GM21576 (cell line): ENCODE measurements around the gene DLST.
"Not testable (repeated sequence)": the region's sequence is repeated elsewhere in the genome, so short reads cannot be mapped to it uniquely, and the experiment has no call there.

Source experiments
- ATAC-seq: cut with Tn5 transposase; IDR thresholded peaks from one replicate; pipeline ENCODE4 v1.9.1; 2021; ENCODE audit warnings: mild to moderate bottlenecking, moderate library complexity; ENCODE audit not compliant: unreplicated experiment

Gene DLST

DNA sequence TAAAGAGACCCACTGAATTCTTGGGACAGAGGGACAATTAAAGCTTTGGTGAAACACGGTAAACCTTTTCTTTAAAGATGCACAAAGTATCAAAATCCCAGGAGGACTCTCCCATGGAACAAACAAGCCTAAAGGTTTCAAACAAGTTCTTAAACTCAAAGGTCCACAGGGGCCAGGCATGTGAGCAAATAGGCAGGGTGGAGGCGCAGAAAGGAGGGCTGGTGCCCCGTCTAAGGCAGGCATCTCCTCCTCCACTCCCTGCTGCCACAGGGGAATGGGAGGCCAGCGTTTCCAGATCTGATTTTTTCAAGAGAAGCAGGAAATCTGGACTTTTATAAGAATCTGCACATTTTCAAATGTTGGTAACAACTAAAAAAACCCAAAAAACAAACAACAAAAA, 33.7 kb downstream of the DLST start:
- no peak for ATAC-seq

DNA sequence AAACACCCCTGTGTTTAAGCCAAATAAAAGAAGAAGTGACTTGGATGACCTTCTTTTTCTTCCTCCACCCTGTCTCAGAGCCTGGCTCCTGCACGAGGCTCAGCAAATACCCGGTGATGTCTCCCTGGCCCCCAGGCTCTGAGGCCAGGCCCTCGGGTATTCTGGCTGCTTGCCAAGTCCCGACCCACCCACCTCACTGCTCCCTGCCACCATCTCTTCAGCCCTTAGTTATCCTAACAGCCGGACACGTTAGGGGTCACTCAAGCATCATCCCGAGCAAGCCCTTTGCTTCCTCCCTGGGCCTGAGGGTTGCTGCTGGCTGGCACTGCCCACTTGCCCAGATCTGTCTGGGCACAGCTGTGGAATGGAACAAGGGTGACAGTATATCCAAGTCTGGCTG, 34.1 kb downstream of the DLST start:
- ATAC-seq, result no peak

GRCh38 chr14:74917178-74917543, 35.4 kb downstream of the DLST start:
- ATAC-seq, result no peak

DNA sequence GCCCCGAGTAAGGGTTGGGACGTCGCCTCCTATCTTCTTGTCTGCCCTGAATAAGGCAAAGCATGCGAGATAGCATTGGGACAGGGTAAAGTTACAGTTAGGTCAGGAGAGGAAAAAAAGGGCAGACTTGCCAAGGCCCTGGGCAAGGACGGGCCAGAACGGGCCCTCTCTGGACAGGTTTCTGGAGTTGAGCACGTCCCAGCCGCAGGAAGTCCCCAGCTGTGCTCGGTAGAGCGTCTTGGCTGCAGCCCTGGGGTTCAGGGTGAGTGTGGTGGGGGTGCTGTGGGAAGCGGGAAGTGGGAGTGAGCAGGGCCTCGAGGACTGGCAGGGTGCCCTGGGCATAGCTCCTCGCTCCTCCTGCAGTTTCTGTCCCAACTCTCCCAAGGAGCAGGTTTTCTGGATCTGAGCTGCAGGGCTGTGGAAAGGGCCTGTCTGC, 35.9 kb downstream of the DLST start:
- no peak for ATAC-seq

- no peak for ATAC-seq
Observed at GRCh38 chr14:74918380-74918779, 36.7 kb downstream of the DLST start.

- ATAC-seq, result no peak
Observed at GRCh38 chr14:74919421-74920165, 37.9 kb downstream of the DLST start.

DNA sequence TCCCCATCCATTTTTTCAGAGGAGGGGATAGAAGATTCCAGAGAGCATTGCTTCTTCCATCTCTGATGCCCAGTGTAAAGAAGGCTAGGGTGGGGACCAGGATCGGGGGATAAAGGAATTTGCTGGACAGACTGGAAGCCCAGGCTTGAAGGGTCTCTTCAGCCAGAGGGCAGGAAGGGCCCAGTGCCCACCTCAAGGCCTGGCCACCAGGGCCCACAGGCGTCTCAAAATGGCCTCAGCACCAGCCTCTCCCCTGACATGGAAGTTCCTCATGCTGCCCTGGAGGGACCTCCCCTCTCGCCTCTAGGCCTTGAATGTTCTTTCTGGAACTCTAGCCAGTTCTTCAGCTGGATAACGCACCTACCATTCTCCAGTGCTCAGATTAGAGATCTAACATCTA, 38.6 kb downstream of the DLST start:
- ATAC-seq, result no peak

DNA sequence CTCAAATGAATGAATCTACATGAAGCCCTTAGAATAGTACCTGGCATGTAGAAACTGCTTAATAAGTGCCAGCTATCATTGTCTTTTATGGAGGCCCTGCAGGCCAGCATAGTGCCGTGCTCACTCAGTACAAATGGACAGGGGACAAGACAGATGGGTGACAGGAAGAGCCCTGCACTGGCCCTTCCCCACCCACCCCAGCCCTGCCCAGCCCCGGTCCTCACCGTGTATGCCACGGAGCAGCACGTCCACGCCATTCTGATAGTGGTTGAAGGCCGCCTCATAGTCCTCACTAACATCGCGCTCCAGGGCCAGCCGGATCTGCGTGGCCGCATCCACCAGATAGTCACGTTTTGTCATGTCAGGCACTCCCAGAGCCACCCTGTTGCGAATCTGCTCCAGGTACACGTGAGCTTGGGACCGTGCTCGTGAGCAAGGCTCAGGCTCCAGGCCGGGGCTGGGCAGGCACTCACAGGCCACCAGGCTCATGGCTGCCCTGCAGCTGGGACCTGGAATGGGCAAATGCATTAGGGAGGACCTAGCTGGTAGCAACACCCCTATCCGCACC, 39.4 kb downstream of the DLST start:
- no peak for ATAC-seq

DNA sequence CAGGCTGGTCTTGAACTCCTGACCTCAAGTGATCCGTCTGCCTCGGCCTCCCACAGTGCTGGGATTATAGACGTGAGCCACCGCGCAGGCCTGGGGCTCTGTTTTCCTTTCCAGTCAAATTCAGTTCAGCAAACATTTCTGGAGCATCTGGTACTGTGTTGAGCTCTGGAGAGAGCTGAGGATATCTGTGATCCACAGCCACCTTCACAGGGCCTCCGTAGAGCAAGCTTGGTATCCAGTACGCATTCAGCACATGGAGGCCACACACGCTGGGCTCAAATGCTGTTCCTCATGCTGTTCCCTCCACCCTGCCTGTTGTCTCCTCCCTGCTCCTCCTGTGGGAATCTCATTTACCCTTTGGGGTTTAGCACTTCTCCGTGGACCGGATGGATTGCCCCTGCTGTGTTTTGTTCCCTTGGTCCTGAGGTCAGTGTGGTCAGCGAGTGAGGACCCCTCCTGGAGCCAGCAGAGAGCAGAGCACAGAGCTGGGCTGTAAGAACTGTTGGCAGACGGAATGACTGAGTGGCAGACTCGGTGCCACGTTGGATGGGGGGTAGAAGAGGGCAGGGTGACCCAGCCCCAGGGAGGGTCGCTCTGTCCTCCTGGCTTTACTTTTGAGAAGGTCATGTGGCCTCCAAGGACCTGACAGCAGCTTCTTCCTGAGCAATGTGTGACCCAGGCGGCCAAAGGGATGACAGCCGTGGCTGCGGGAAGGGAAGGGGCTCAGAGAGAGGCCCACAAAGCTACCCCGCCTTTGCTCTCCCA, 40.5 kb downstream of the DLST start:
- ATAC-seq, result no peak

- peak; percentile 90 for ATAC-seq
Observed at GRCh38 chr14:74922752-74923401, 41.2 kb downstream of the DLST start, which contains the start of gene RPS6KL1. Gene RPS6KL1, minus strand, starts transcription at chr14:74923260. Its CDS starts 1,719 bp downstream, at chr14:74921541.

- no peak for ATAC-seq
Observed at GRCh38 chr14:74924061-74924460, 42.3 kb downstream of the DLST start.

- no peak for ATAC-seq
Observed at GRCh38 chr14:74927225-74927624, 45.5 kb downstream of the DLST start.

GRCh38 chr14:74929242-74929641, 47.5 kb downstream of the DLST start:
- ATAC-seq, result no peak

DNA sequence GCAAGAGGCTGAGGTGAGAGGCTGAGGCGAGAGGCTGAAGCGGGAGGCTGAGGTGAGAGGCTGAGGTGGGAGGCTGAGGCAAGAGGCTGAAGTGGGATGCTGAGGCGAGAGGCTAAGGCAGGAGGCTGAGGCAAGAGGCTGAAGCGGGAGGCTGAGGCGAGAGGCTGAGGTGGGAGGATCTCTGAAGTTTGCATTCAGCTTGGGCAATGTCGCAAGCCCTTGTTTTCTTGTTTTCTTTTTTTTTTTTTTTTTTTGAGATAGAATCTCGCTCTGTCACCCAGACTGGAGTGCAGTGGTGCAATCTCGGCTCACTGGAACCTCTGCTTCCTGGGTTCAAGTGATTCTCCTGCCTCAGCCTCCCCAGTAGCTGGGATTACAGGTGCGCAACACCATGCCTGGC, 50.0 kb downstream of the DLST start:
- ATAC-seq, result not testable (repeated sequence)

DNA sequence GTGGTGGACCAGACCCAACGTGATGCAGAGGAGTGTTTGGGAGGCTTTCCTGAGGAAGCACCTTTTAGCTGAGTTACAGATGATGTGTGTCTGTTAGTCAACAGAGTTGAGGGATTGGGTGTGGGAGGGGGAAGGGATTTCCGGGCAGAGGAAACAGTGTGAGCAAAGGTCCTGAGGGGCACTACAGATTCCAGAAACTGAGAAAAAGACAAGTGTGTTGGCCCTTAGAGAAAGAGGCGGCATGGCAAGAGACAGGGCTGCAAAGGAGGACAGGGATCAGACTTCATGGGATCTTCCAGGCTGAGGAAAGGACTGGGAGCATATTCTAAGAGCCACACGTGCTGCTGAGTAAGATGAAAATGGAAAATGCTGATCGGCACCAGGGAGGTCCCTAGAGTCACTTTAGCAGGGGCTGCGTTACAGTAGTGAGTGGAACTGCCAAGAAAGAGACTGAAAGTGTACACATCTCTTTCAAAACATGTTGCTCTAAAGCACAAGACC, 50.7 kb downstream of the DLST start:
- ATAC-seq, result no peak

DNA sequence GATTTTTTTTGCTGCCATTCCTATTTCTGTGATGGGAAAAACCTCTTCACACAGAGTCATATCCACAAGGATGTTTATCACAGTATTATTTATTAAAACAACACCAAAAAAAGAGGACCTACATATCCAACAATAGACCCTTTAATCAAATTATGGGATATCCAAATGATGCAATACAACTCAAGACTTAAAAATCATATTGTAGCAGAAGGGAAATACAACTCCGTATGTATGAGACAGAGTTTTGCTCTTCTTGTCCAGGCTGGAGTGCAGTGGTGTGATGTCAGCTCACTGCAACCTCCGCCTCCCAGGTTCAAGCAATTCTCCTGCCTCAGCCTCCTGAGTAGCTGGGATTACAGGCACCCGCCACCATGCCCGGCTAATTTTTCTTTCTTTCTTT, 51.2 kb downstream of the DLST start:
- ATAC-seq, result not testable (repeated sequence)

DNA sequence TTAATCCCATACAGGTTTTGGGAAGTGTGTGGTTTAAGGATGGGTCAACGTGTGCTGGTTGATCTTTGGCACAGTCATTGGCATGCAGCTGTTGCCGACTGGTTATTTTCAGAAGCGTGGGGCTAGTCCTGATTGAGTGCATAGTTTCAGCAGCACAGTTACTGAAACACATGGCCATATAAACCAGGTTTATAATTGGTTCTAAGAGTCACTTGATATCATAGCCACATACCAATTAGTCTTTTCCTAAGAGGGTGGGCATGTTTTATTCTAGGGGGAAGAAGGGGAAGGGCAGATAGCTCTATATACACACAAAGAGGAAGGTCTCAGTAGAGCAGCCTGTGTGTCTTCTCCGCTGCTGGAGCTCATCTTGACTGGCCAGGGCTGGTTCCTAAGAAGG, 52.3 kb downstream of the DLST start:
- no peak for ATAC-seq

DNA sequence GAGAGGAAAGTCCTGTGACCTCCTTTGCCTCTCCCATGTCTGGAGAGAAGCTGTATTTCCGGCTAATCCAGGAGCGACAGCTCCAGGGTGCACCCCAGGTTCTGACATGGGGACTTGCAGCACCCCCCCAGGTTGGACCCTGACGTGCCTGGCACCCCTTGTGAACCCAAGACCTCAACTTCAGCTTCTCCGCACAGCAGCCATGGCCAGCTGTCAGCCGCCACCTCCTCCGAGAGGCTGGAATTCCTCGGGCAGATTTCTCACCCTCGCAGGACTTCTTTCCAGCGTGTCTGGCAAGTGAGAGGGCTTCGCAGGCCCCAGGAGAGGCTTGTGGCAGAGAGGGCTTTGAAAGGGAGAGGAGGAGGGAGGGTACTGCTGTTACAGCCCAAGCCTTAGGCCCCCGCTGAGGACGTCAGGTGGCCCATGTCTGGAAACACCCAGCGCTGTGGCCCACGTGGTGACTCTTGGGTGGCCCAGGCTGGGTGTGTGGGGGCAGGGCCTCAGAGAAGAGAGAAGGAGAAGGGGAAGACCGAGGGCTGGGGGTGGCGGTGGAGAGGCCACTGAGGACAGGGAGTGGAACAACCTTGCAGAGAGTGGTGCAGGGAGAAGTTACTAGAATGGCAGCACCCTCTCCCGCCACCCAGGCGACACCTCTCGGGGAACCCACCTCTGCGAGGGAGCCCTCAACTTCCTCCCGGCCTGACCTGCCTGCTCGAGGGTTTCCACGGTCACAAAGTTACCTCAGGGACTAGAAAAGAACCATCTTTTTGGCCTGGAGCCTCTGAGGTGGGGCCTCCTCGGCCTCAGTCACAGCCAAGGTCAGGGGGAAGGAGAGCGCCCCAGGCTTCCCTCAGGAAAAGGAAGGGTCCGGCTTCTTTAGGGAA, 53.0 kb downstream of the DLST start:
- ATAC-seq, result no peak

- no peak for ATAC-seq
Observed at GRCh38 chr14:74935360-74935680, 53.6 kb downstream of the DLST start.

DNA sequence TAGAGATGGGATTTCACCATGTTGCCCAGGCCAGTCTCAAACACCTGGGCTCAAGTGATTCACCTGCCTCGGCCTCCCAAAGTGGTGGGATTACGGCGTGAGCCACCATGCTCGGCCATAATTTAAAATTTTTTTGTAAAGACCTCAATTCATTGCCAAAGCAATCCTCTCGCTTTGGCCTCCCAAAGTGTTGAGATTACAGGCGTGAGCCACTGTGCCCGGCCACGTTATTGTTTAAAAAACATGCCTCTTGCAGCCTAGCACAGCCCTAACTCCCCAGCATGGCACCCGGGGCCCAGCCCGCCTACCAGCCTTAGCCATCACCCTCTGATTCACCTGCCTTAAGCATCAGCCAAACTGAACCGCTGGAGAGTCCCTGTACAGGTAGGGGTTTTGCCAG, 54.4 kb downstream of the DLST start:
- no peak for ATAC-seq
